Measurements from ENCODE around the gene DLG2.

- TF ChIP-seq RXRA (IDR thresholded peaks at IDR 0.05) (no peak), MAX (IDR thresholded peaks at IDR 0.05) (no peak), CTCF (IDR thresholded peaks at IDR 0.05; ENCODE audit: low read depth, low read length, missing input control) (no peak), YY1 (IDR thresholded peaks at IDR 0.05) (no peak), HNF4G (IDR thresholded peaks at IDR 0.05) (no peak)
Measured at GRCh38 chr11:84583106-84583505, 1044.0 kb downstream of the DLG2 start.
